Suprapubic skin (tissue), 3 donors: ENCODE data around the gene HCFC1.

ENCODE experiments used
- POLR2A ChIP-seq, 2 donors: fragments of 450-650 bp; IDR thresholded peaks; one replicate each; pipeline ENCODE4 v1.6.1; 2017; ENCODE audit warnings: antibody characterized with exemption in 2 of 2, mild to moderate bottlenecking in 2 of 2, moderate library complexity in 2 of 2
- TF ChIP-seq, protein P1 (sequence below), 2 donors: fragments of 200-600 bp in 1 of 2; fragments of 450-650 bp in 1 of 2; sonication (generic) in 1 of 2; IDR thresholded peaks; one replicate each; pipeline ENCODE4 v1.5.1; 2016 to 2019; ENCODE audit warnings: antibody characterized with exemption in 2 of 2, mild to moderate bottlenecking in 1 of 2, moderate library complexity in 1 of 2

DNA sequence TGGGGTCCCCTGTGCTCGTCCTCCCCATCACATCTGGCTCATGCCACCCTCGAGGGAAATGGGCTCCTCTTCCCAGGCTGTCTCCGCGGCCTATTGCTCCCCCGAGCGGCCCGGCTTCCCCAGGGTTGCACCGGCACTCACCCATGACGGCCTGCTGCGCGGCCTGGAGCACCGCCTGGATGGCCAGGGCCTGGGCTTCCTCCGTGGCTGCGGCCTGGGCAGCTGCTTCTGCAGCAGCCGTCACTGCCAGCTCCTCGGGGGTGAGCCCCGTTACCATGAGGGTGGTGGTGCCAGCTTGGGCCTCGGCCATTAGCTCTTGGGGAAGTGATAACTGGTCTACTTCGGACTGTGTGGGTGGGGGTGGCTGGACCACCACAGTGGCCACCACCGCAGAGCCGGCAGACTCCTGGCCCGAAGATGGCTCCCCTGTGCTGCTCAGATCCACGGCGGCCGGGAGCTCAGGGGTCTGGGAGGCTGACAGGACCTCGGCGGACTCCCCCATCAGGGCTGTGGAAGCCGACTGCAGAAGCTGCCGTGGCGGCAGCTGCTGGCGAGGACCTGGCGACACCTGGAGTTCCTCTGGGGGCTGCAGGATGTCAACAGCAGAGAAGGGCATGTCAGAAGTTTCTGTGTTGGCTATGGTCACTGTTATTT is 19.1 kb downstream of the HCFC1 start:
- TF ChIP-seq POLR2A (IDR thresholded peaks at IDR 0.05): no peak
- TF ChIP-seq, protein P1, sequence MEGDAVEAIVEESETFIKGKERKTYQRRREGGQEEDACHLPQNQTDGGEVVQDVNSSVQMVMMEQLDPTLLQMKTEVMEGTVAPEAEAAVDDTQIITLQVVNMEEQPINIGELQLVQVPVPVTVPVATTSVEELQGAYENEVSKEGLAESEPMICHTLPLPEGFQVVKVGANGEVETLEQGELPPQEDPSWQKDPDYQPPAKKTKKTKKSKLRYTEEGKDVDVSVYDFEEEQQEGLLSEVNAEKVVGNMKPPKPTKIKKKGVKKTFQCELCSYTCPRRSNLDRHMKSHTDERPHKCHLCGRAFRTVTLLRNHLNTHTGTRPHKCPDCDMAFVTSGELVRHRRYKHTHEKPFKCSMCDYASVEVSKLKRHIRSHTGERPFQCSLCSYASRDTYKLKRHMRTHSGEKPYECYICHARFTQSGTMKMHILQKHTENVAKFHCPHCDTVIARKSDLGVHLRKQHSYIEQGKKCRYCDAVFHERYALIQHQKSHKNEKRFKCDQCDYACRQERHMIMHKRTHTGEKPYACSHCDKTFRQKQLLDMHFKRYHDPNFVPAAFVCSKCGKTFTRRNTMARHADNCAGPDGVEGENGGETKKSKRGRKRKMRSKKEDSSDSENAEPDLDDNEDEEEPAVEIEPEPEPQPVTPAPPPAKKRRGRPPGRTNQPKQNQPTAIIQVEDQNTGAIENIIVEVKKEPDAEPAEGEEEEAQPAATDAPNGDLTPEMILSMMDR (IDR thresholded peaks at IDR 0.05): no peak
